ENCODE measurements around the gene TCF7. TPM values are rescaled to one million over a fixed set of nuclear protein-coding genes. Genes with fewer than 3 reads are reported as not detected.

Gene TCF7
- total and polyA plus RNA-seq, 4 donors: 1.3 to 2.7 (median 2.2) TPM

- TF ChIP-seq REST (IDR thresholded peaks at IDR 0.05) (no peak), ZBTB33 (IDR thresholded peaks at IDR 0.05) (no peak)
Observed at GRCh38 chr5:134091626-134092121, 22.8 kb upstream of the TCF7 start (continued).

- no peaks in the 10 kb centered on the region for H3K27me3 ChIP-seq (ENCODE audit: control insufficient read depth in 4 of 4, insufficient read depth in 4 of 4, low read length in 3 of 4)
- DNase-seq (ENCODE audit: low spot score): no peak
- 80% methylated on average over 1 of the region's 1 CpG for WGBS
- no peak overlapping the region for H3K27ac ChIP-seq (ENCODE audit: low read depth in 1 of 2, low read length in 2 of 2)
- H3K9me3 ChIP-seq (ENCODE audit: control insufficient read depth in 4 of 4, low read length in 3 of 4): no peaks in the 10 kb centered on the region
- TF ChIP-seq YY1 (IDR thresholded peaks at IDR 0.05): no peak
- TF ChIP-seq RAD21 (IDR thresholded peaks at IDR 0.05): no peak
- no peak for TF ChIP-seq NR2F2 (IDR thresholded peaks at IDR 0.05)
- no peak for TF ChIP-seq RXRA (IDR thresholded peaks at IDR 0.05)
- peak in 1 of 2 donors; percentile 10 for TF ChIP-seq HNF4A (conservative IDR thresholded peaks at IDR 0.05)
- no peak for TF ChIP-seq ZBTB33 (IDR thresholded peaks at IDR 0.05)
- no peak overlapping the region for H3K4me3 ChIP-seq (ENCODE audit: low read depth in 1 of 3, low read length in 3 of 3)
- H3K36me3 ChIP-seq (ENCODE audit: control insufficient read depth in 4 of 4, insufficient read depth in 3 of 4, low read depth in 1 of 4, low read length in 3 of 4): no peaks in the 10 kb centered on the region
- H3K4me1 ChIP-seq (ENCODE audit: control insufficient read depth in 4 of 4, insufficient read depth in 4 of 4, low read length in 3 of 4): peaks cover 0 to 6% (median 4%) of the 10 kb centered on the region in 4 donors
- H3K9ac ChIP-seq (ENCODE audit: low read depth in 1 of 2, low read length in 2 of 2): no peak overlapping the region
Observed at GRCh38 chr5:134092875-134093274, 21.6 kb upstream of the TCF7 start.

GRCh38 chr5:134093351-134093750 is 21.1 kb upstream of the TCF7 start:
- no peak for DNase-seq (ENCODE audit: low spot score)
- H3K9ac ChIP-seq (ENCODE audit: low read depth in 1 of 2, low read length in 2 of 2): no peak overlapping the region
- 97% methylated on average over 5 of the region's 5 CpGs for WGBS

More at GRCh38 chr5:134093351-134093750, 21.1 kb upstream of the TCF7 start:
- H3K36me3 ChIP-seq (ENCODE audit: control insufficient read depth in 4 of 4, insufficient read depth in 3 of 4, low read depth in 1 of 4, low read length in 3 of 4): no peaks in the 10 kb centered on the region
- no peak overlapping the region for H3K27ac ChIP-seq (ENCODE audit: low read depth in 1 of 2, low read length in 2 of 2)
- H3K4me3 ChIP-seq (ENCODE audit: low read depth in 1 of 3, low read length in 3 of 3): no peak overlapping the region
- no peaks in the 10 kb centered on the region for H3K9me3 ChIP-seq (ENCODE audit: control insufficient read depth in 4 of 4, low read length in 3 of 4)
- H3K27me3 ChIP-seq (ENCODE audit: control insufficient read depth in 4 of 4, insufficient read depth in 4 of 4, low read length in 3 of 4): no peaks in the 10 kb centered on the region
- no peak for TF ChIP-seq GABPA (IDR thresholded peaks at IDR 0.05 in 1 of 2, conservative IDR thresholded peaks at IDR 0.05 in 1 of 2)
- no peak for TF ChIP-seq HNF4A (conservative IDR thresholded peaks at IDR 0.05)
- TF ChIP-seq TAF1 (conservative IDR thresholded peaks at IDR 0.05): no peak
- no peak for TF ChIP-seq REST (IDR thresholded peaks at IDR 0.05)
- TF ChIP-seq SP1 (IDR thresholded peaks at IDR 0.05): no peak
- TF ChIP-seq HNF4G (IDR thresholded peaks at IDR 0.05): no peak
- no peak for TF ChIP-seq FOXA2 (IDR thresholded peaks at IDR 0.05)
- no peak for TF ChIP-seq CTCF (IDR thresholded peaks at IDR 0.05; ENCODE audit: low read depth, low read length, missing input control)
- TF ChIP-seq FOXA1 (IDR thresholded peaks at IDR 0.05): no peak
- no peak for TF ChIP-seq JUND (IDR thresholded peaks at IDR 0.05)
- H3K4me1 ChIP-seq (ENCODE audit: control insufficient read depth in 4 of 4, insufficient read depth in 4 of 4, low read length in 3 of 4): peaks cover 0 to 7% (median 5%) of the 10 kb centered on the region in 4 donors

All from liver (tissue), 9 donors.